IMR-90 (cell line): ENCODE measurements around the gene GUCD1. TPM values are rescaled to one million over a fixed set of nuclear protein-coding genes. Genes with fewer than 3 reads are reported as not detected.

Experiments used
- ATAC-seq: fragments of 200-7000 bp; cut with Tn5 transposase; 2 replicates; pipeline ENCODE4 v1.9.1; 2020; ENCODE audit warnings: low read depth, mild to moderate bottlenecking, moderate library complexity
- BruUV-seq: library from RNA; stranded (reverse); fragments of 400-500 nt; replicated peaks from 2 replicates; lab custom pipeline; 2021; lab: Mats Ljungman, UMichigan
- CTCF ChIA-PET: fragments of 300-600 bp; formaldehyde crosslinking; extraction: SDS; loops from one replicate; lab custom pipeline; 2021; ENCODE audit warnings: antibody characterized with exemption; lab: Yijun Ruan, JAX
- POLR2A ChIA-PET: fragments of 300-600 bp; sonication (Branson Sonifier 250); formaldehyde crosslinking; loops from one replicate; lab custom pipeline; 2022; ENCODE audit warnings: antibody characterized with exemption; ENCODE audit not compliant: unreplicated experiment; lab: Charles Lee
- DNase-seq: peaks from one replicate; pipeline ENCODE4 v3.0.0; 2013
- H2AFZ ChIP-seq: replicated peaks from 2 replicates; pipeline ENCODE3; 2013; ENCODE audit warnings: low read length, mild to moderate bottlenecking; ENCODE audit not compliant: poor library complexity
- H2AK5ac ChIP-seq: 2 replicates; pipeline ENCODE4 v1.6.1; 2013; ENCODE audit warnings: low read depth, low read length, inconsistent platforms
- H2AK9ac ChIP-seq: replicated peaks from 2 replicates; pipeline ENCODE3; 2013; ENCODE audit warnings: mild to moderate bottlenecking, low read depth, low read length, moderate library complexity; ENCODE audit not compliant: poor library complexity
- H2BK120ac ChIP-seq: 2 replicates; pipeline ENCODE4 v1.6.1; 2013; ENCODE audit warnings: low read depth, low read length, inconsistent platforms
- H2BK15ac ChIP-seq: 3 replicates; pipeline ENCODE4 v1.6.1; 2013; ENCODE audit warnings: low read depth, low read length, inconsistent platforms
- H2BK20ac ChIP-seq: 2 replicates; pipeline ENCODE4 v1.6.1; 2013; ENCODE audit warnings: low read depth, mild to moderate bottlenecking, inconsistent platforms, low read length, moderate library complexity
- H2BK5ac ChIP-seq: 2 replicates; pipeline ENCODE4 v1.6.1; 2013; ENCODE audit warnings: mild to moderate bottlenecking, low read depth, low read length, inconsistent platforms; ENCODE audit not compliant: poor library complexity, severe bottlenecking
- H3K14ac ChIP-seq: replicated peaks from 2 replicates; pipeline ENCODE4 v1.6.1; 2013; ENCODE audit warnings: low read depth, low read length, inconsistent platforms
- H3K18ac ChIP-seq: 2 replicates; pipeline ENCODE4 v1.6.1; 2013; ENCODE audit warnings: low read depth, low read length, control low read depth
- H3K23ac ChIP-seq: 2 replicates; pipeline ENCODE4 v1.6.1; 2013; ENCODE audit warnings: low read depth, low read length, inconsistent platforms
- H3K27ac ChIP-seq: 2 replicates; pipeline ENCODE4 v1.5.1; 2013; ENCODE audit warnings: mild to moderate bottlenecking, control low read depth, low read length; ENCODE audit not compliant: insufficient read depth
- H3K27me3 ChIP-seq: 2 replicates; pipeline ENCODE4 v1.6.1; 2013; ENCODE audit warnings: low read length; ENCODE audit not compliant: control insufficient read depth, insufficient read depth
- H3K36me3 ChIP-seq: 2 replicates; pipeline ENCODE4 v1.6.1; 2013; ENCODE audit warnings: low read length, mixed read lengths; ENCODE audit not compliant: control insufficient read depth, insufficient read depth
- H3K4ac ChIP-seq: 2 replicates; pipeline ENCODE4 v1.6.1; 2013; ENCODE audit warnings: low read depth, low read length, inconsistent platforms
- H3K4me1 ChIP-seq: 2 replicates; pipeline ENCODE4 v1.6.1; 2013; ENCODE audit warnings: low read length, mixed read lengths; ENCODE audit not compliant: control insufficient read depth, insufficient read depth
- H3K4me2 ChIP-seq: 2 replicates; pipeline ENCODE4 v1.6.1; 2013; ENCODE audit warnings: low read depth, mild to moderate bottlenecking, control low read depth, low read length, moderate library complexity
- H3K4me3 ChIP-seq: 2 replicates; pipeline ENCODE4 v1.5.1; 2013; ENCODE audit warnings: low read depth, mild to moderate bottlenecking, control low read depth, low read length, moderate library complexity; ENCODE audit not compliant: insufficient read depth
- H3K56ac ChIP-seq: 2 replicates; pipeline ENCODE4 v1.6.1; 2013; ENCODE audit warnings: low read length, inconsistent platforms; ENCODE audit not compliant: insufficient read depth; ENCODE audit errors: extremely low read depth
- H3K79me1 ChIP-seq, 2 experiments: 2 replicates each; pipeline ENCODE4 v1.6.1; 2013; ENCODE audit warnings: low read length in 2 of 2, inconsistent platforms in 1 of 2, low read depth in 1 of 2
- H3K9ac ChIP-seq: 2 replicates; pipeline ENCODE4 v1.6.1; 2013; ENCODE audit warnings: low read depth, low read length, control low read depth
- H3K9me1 ChIP-seq: 2 replicates; pipeline ENCODE4 v1.6.1; 2013; ENCODE audit warnings: low read length, inconsistent platforms; ENCODE audit not compliant: insufficient read depth
- H3K9me3 ChIP-seq: 2 replicates; pipeline ENCODE4 v1.6.1; 2013; ENCODE audit warnings: low read length; ENCODE audit not compliant: control insufficient read depth, insufficient read depth
- H4K20me1 ChIP-seq: 2 replicates; pipeline ENCODE4 v1.6.1; 2013; ENCODE audit warnings: low read length, inconsistent platforms; ENCODE audit not compliant: insufficient read depth
- H4K5ac ChIP-seq: 2 replicates; pipeline ENCODE4 v1.6.1; 2013; ENCODE audit warnings: mild to moderate bottlenecking, low read depth, low read length, control low read depth
- H4K8ac ChIP-seq, 2 experiments: 2 replicates each; pipeline ENCODE4 v1.6.1; 2013; ENCODE audit warnings: low read depth in 2 of 2, low read length in 2 of 2, control low read depth in 1 of 2, inconsistent platforms in 1 of 2
- H4K91ac ChIP-seq: 2 replicates; pipeline ENCODE4 v1.6.1; 2013; ENCODE audit warnings: low read depth, low read length, inconsistent platforms; ENCODE audit not compliant: insufficient read depth
- BHLHE40 ChIP-seq: fragments of 150-350 bp; IDR thresholded peaks from 2 replicates; pipeline ENCODE4 v1.6.1; 2016; ENCODE audit warnings: mild to moderate bottlenecking, low read depth, low read length
- CEBPB ChIP-seq: IDR thresholded peaks from 2 replicates; pipeline ENCODE4 v1.6.1; 2012; ENCODE audit warnings: low read depth, low read length, improper control_type of control experiment
- CHD1 ChIP-seq: IDR thresholded peaks from 2 replicates; pipeline ENCODE4 v1.6.1; 2012; ENCODE audit warnings: low read depth, low read length, improper control_type of control experiment
- CTCF ChIP-seq: conservative IDR thresholded peaks from 2 replicates; pipeline ENCODE4 v1.5.1; 2012; ENCODE audit warnings: mild to moderate bottlenecking, low read depth, low read length, improper control_type of control experiment
- ELK1 ChIP-seq: fragments of 150-350 bp; IDR thresholded peaks from 2 replicates; pipeline ENCODE4 v1.6.1; 2016; ENCODE audit warnings: low read depth, mild to moderate bottlenecking, low read length, moderate library complexity, borderline replicate concordance
- FOS ChIP-seq: fragments of 150-350 bp; IDR thresholded peaks from 2 replicates; pipeline ENCODE4 v1.6.1; 2016; ENCODE audit warnings: low read depth, low read length
- MAZ ChIP-seq: IDR thresholded peaks from 2 replicates; pipeline ENCODE4 v1.6.1; 2012; ENCODE audit warnings: low read depth, mild to moderate bottlenecking, low read length, improper control_type of control experiment, moderate library complexity, borderline replicate concordance
- NFE2L2 ChIP-seq: fragments of 150-350 bp; IDR thresholded peaks from 2 replicates; pipeline ENCODE4 v1.6.1; 2016; ENCODE audit warnings: low read depth, mild to moderate bottlenecking, low read length
- RAD21 ChIP-seq: IDR thresholded peaks from 2 replicates; pipeline ENCODE4 v1.6.1; 2012; ENCODE audit warnings: low read length, improper control_type of control experiment
- RCOR1 ChIP-seq: IDR thresholded peaks from 2 replicates; pipeline ENCODE4 v1.6.1; 2012; ENCODE audit warnings: mild to moderate bottlenecking, low read length, improper control_type of control experiment; ENCODE audit not compliant: insufficient replicate concordance
- RFX5 ChIP-seq: IDR thresholded peaks from 2 replicates; pipeline ENCODE4 v1.8.0; 2012; ENCODE audit warnings: low read depth, mild to moderate bottlenecking, low read length, moderate library complexity
- SMC3 ChIP-seq: fragments of 150-350 bp; IDR thresholded peaks from 2 replicates; pipeline ENCODE4 v1.6.1; 2016; ENCODE audit warnings: low read depth, mild to moderate bottlenecking, antibody characterized with exemption, low read length, moderate library complexity
- USF2 ChIP-seq: fragments of 150-350 bp; IDR thresholded peaks from 2 replicates; pipeline ENCODE4 v1.6.1; 2017; ENCODE audit warnings: mild to moderate bottlenecking, antibody characterized with exemption, low read length, low read depth
- WGBS, 2 experiments: methylation state at CpG; one replicate each; pipeline versions ENCODE4 v1.1.5 to v1.1.7; 2013; ENCODE audit warnings: missing lambda C conversion rate in 2 of 2; ENCODE audit not compliant: insufficient read length in 1 of 2; ENCODE audit errors: extremely low coverage in 2 of 2; 5-methylcytosine and 5-hydroxymethylcytosine counted together
- dilution Hi-C: fragments of 300-500 bp; cut with HindIII; formaldehyde crosslinking; loops from one replicate; pipeline ENCODE4 v1.14.3; 2018; ENCODE audit warnings: low sequenced_read_pairs; ENCODE audit not compliant: unreplicated experiment
- in situ Hi-C: fragments of 300-500 bp; cut with MboI; formaldehyde crosslinking; loops from 3 replicates; pipeline ENCODE4 v1.14.3; 2019; ENCODE audit warnings: low sequenced_read_pairs, inconsistent platforms, mixed read lengths
- intact Hi-C: fragments of 100-400 bp; cut with micrococcal nuclease; formaldehyde crosslinking; loops from 2 replicates; pipeline ENCODE4 v1.10.0; 2022
- polyA plus RNA-seq, 3 experiments: library from polyadenylated mRNA; depleted of rRNA; stranded (reverse); fragments of >200 nt; gene quantifications; 2 replicates each; pipeline ENCODE4 v1.2.3, GENCODE V29; 2012; ENCODE audit warnings: low replicate concordance in 1 of 3
- total RNA-seq: library from RNA; depleted of rRNA; stranded (reverse); fragments of >200 nt; gene quantifications from 2 replicates; pipeline ENCODE4 v1.2.3, GENCODE V29; 2012

Gene GUCD1
- total and polyA plus RNA-seq, 2 of the 4 experiments (the other 2 are of a cell fraction), result 97.6 to 143 TPM

GRCh38 chr22:24578355-24579257 lies 23.7 kb upstream of the GUCD1 start:
- H2BK5ac ChIP-seq, result peak overlapping the region; percentile 47
- H3K14ac ChIP-seq, result no peak overlapping the region; the same call in 1 of the 2 replicates
- no peak overlapping the region for H3K56ac ChIP-seq
- H3K4me1 ChIP-seq, result peaks cover 19% of the 10 kb centered on the region
- H2BK15ac ChIP-seq, result no peak overlapping the region
- H3K4ac ChIP-seq, result peak overlapping the region; percentile 35; the same call in 1 of the 2 replicates
- H3K4me3 ChIP-seq, result no peak overlapping the region
- no peak overlapping the region for H2BK20ac ChIP-seq
- no peak overlapping the region for H3K4me2 ChIP-seq
- no TSS peak for BruUV-seq
- no peaks in the 10 kb centered on the region for H3K79me1 ChIP-seq
- in situ Hi-C loops (no loop called here), dilution Hi-C loops (no loop called here), intact Hi-C loops (no loop called here)
- H2BK120ac ChIP-seq, result no peak overlapping the region; the same call in 1 of the 2 replicates
- H4K5ac ChIP-seq, result no peak overlapping the region; the same call in 1 of the 2 replicates
- DNase-seq (peak; percentile 20), ATAC-seq (peak; percentile 33)
- no peaks in the 10 kb centered on the region for H3K9me3 ChIP-seq
- CTCF ChIA-PET, result no interaction called here
- no peak overlapping the region for H4K91ac ChIP-seq
- H2AFZ ChIP-seq, result no peak overlapping the region
- H2AK5ac ChIP-seq, result no peak overlapping the region
- POLR2A ChIA-PET, result no interaction called here
- H3K27ac ChIP-seq, result peak overlapping the region; percentile 24; the same call in 1 of the 2 replicates
- H2AK9ac ChIP-seq, result no peak overlapping the region
- no peak overlapping the region for H3K23ac ChIP-seq
- H3K27me3 ChIP-seq, result no peaks in the 10 kb centered on the region
- H3K9me1 ChIP-seq, result peaks cover 20% of the 10 kb centered on the region
- H3K36me3 ChIP-seq, result peaks cover 14% of the 10 kb centered on the region
- WGBS, 2 experiments, result 92% methylated on average over 4 of the region's 8 CpGs; no CpG with 5 or more reads in 1 of the 2 experiments
- H3K9ac ChIP-seq, result no peak overlapping the region
- peaks cover 4% of the 10 kb centered on the region; the same call in 1 of the 2 replicates for H4K20me1 ChIP-seq
- peak overlapping the region; percentile 73; the same call in 1 of the 2 replicates for H3K18ac ChIP-seq
- H4K8ac ChIP-seq, result peak overlapping the region in 1 of 2 experiments; percentile 29; a peak in 1 of 4 replicates
- TF ChIP-seq RCOR1 (no peak), BHLHE40 (no peak), ELK1 (no peak), RFX5 (no peak), SMC3 (no peak), MAZ (no peak), RAD21 (no peak), CTCF (no peak), CHD1 (no peak), CEBPB (no peak), USF2 (no peak), FOS (no peak), NFE2L2 (no peak)
